GM10248 (cell line): ENCODE results near the gene CROCC2.

ENCODE experiments used
- CTCF ChIA-PET: fragments of 300-600 bp; sonication (Branson Sonifier 250); formaldehyde crosslinking; extraction: SDS; loops from one replicate; lab custom pipeline; 2021; ENCODE audit warnings: antibody characterized with exemption; lab: Yijun Ruan, JAX
- POLR2A ChIA-PET: fragments of 350-650 bp; sonication (Branson Sonifier 250); formaldehyde crosslinking; extraction: SDS; loops from one replicate; lab custom pipeline; 2020; ENCODE audit warnings: antibody characterized with exemption; lab: Yijun Ruan, JAX
- DNase-seq: peaks from one replicate; pipeline ENCODE4 v3.0.0; 2012; ENCODE audit errors: extremely low spot score
- CTCF ChIP-seq: IDR thresholded peaks from 2 replicates; pipeline ENCODE4 v1.5.1; 2012; ENCODE audit warnings: mild to moderate bottlenecking, low read depth; ENCODE audit errors: extremely low read depth, missing control alignments, control extremely low read depth

CROCC2 gene

GRCh38 chr2:240966906-240967680 is 61.0 kb downstream of the CROCC2 start:
- CTCF ChIA-PET, result no interaction called here
- DNase-seq, result no peak
- POLR2A ChIA-PET, result no interaction called here
- no peak for TF ChIP-seq CTCF

DNA sequence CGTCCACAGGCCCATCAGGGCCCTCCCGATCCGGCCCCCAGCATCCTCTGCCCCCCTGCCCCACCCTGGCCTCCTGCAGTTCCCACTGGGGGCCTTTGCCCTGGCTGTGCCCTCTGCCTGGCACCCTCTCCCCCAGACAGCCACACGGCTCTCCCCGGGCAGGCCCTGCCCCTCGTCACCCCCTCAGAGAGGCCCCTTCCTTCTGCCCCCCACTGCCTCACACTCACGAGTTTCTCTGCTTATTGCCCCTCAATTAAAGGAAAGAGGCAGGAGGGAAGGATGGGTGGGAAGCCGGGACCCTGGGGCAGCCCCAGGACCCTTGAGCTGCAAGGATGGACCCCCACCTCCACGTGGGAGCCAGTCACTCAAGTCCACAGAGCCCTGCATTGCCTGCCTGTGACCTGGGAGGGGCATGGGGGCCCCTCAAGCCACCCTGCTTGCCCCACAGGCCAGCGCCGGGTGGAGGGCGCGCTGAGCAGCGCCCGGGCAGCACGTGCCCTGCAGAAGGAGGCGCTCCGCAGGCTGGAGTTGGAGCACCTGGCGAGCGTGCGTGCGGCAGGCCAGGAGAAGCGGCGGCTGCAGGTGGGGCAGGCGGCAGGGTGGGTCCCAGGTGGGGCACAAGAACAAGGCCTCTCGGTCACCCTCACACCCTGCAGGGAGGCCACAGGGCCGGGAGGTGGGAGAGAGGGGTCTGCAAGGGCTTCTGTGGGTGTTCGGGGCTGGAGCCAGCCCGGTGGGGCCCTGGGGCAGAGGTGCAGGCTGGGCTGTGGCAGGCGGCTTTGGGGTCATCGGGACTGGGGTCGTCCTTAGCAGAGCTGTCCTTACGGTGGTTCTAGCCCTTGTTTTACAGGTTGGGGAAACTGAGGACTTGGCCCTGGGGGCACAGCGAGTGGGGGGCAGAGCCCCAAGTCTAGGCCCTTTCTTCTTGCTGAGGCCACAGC is 61.8 kb downstream of the CROCC2 start:
- CTCF ChIA-PET, result no interaction called here
- no peak for DNase-seq
- POLR2A ChIA-PET, result no interaction called here
- TF ChIP-seq CTCF, result no peak

GRCh38 chr2:240968731-240969624 is 62.8 kb downstream of the CROCC2 start:
- ChIA-PET CTCF (no interaction called here), POLR2A (no interaction called here)
- no peak for TF ChIP-seq CTCF
- no peak for DNase-seq

DNA sequence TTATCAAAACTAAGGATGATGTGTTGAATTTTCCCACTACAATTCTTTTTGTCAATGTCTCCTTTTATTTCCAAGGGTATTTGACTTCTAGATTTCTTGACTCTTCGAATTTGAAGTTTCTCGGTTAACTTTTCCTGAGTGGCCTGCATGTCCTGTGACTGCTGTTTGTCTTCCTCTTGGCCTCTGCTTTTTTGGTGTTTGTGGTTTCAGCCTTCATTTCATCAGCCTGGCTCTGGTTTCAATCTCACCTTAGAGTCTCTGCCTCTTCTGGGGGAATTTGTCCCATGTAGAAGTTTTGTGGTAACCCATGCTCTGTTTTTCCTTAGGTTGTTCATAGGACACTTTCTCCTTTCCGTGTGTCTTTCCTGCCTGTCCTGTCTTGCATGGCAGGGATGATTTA is 64.0 kb downstream of the CROCC2 start:
- ChIA-PET POLR2A (no interaction called here), CTCF (no interaction called here)
- no peak for DNase-seq
- TF ChIP-seq CTCF, result no peak

- CTCF ChIA-PET, result no interaction called here
- POLR2A ChIA-PET, result no interaction called here
- DNase-seq, result no peak
- no peak for TF ChIP-seq CTCF
Observed at GRCh38 chr2:240970816-240971215, 64.7 kb downstream of the CROCC2 start.

DNA sequence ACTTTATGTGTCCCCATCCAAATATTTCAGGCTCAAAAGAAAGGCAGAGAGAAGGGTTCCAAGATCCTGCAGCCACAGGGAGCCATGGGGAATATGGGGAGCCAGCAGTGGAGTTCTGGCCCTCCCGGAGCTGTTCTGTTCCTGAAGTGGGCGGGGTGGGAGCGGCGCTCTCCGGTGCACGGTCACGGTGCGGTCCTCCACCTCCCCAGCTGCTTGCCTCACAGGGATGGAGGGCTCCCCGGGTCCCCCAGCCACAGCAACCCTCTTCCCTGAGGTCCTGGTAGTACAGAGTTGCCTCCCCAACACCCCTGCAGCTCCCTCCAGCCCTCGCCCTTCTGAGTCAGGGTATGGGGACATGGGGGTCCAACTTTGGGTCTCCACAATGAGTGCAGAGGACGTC is 66.1 kb downstream of the CROCC2 start:
- ChIA-PET CTCF (interaction anchor here (1.7 kb wide), 1 partner anchor 11 kb away, joined by 5 read pairs; no protein-coding TSS in a partner anchor), POLR2A (no interaction called here)
- TF ChIP-seq CTCF, result no peak
- no peak for DNase-seq
